Measurements from ENCODE around the gene GALNT18. TPM values are rescaled to one million over a fixed set of nuclear protein-coding genes. Genes with fewer than 3 reads are reported as not detected.

Gene GALNT18
- polyA plus RNA-seq, 1 donor = 10.4 TPM

DNA sequence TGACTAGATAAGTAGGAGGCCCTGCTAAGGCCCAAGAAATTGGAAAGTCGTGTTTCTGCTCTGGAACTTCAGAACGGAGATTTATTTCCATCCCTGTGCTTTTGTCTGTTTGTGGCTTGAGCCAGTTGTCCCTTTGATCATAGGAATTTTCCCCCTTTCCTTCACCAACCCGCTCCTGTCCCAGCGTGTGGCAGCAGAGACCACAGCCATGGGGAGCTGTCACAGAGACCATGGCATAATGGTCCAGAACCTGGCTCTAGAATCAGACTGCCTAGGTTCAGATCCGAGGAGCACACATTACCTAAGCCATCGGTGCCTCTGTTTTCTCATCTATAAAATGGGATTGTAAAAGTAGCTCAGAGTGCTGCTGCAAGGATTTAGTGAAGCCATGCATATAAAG lies 128.1 kb downstream of the GALNT18 start:
- DNase-seq = no peak

DNA sequence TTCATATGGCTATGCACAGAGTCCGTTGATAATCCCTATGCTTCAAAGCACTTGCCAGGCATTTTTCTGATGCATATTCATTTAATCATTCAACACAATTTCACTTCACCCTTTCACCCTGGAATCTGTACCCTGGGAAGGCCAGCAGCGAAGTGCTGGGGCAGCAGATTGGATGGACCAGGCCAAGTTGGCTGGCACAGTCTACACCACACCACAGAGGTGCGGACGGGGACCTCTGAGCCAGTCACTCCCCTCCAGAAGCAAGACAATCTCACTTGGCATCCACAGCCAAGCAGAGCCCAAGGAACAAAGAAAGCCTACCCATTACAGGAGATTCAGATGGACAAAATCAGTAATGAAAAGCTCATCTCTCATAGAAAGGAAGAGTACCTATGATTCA lies 130.2 kb downstream of the GALNT18 start:
- DNase-seq = no peak

DNA sequence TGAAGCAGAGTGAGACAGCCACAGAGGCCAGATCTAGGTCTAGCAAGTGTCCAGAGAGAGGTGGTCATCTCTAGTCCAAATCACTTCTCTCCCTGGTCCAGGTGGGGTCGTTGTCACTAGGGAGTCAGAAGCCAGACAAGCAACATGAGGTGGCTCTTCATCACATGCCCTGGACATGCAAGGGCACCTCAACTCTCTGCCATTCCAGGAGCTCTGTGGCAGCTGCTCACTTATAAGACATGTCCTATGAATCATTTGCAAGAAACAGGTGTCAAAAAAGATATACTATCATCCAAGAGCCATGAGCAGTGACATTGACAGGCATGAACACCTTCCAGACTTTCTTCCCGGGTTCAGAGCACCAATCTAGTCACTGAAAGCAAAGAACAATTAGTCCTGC lies 130.8 kb downstream of the GALNT18 start:
- no peak for DNase-seq

DNA sequence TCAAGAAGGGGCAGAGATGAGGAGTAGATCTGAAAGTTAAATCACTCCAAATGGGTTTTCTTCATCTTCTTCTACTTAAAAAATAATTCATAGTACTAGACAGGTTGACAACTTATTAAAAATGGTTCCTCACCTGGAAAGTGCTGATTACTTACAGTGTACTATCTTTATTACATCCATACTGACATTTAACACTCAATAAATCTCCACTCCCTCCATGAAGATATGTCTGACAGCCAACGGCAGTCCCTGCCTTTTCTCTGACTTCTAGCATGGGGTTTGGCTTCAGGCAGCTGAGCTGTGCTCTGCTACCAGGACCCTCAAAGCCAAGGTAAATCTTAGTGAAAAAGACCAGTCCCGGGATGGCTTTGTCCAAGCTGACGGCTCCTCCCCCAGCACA lies 135.4 kb downstream of the GALNT18 start:
- no peak for DNase-seq

DNA sequence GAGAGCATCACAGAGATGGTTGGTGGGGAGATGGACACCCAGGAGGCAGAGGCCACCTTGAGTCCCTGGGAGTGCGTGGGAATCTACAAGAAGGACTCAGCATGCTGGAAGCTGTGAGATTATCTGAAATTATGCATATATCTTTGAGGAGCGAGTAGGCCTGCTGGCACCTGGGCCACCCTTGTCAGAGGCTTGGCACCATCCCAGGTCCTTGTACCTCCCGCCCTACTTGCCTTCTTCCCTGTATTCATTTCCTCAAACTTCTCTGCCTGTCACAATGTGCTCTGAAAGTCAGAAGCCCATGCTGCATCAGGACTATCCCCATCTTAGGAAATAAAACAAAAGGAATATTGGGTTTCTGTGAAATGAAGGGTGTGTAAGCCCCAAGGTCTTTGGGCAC lies 135.8 kb downstream of the GALNT18 start:
- no peak for DNase-seq

DNA sequence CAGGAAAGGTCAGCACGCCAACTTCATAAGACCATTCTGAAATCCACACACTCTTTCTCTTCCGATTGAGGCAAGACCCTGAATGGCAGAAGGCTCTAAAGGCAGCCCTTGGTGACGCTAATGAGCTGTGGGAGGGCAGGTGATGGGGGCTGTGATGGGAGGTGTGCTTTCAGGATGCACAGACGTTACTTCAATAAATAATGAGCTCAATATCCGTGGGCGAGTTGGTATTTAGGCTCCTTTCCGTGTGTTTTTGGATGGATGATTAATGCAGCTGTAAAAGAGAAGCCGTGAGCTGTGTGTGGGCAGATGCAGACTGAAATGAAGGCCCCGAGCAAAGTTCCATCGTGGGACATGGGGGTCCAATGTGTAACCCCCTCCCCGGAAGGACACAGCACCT lies 138.2 kb downstream of the GALNT18 start:
- no peak for DNase-seq

DNA sequence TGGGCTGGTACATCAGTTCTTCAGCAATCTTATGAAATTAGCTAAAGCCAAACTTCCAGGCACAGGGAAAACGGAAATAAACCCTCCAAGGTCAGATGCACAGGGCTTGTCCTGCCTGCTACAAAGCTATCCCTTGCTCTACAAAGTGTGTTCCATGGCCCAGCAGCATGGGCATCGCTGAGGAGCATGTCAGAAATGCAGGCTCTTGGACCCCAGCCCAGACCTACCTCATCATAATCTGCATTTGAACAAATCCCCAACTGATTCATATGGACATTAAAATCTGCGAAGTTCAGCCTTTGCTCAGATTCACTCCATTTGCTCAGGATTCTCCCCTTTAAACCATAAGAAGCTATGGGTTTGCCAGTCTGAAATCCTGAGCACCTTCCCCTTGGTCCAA lies 139.1 kb downstream of the GALNT18 start:
- DNase-seq = no peak

DNA sequence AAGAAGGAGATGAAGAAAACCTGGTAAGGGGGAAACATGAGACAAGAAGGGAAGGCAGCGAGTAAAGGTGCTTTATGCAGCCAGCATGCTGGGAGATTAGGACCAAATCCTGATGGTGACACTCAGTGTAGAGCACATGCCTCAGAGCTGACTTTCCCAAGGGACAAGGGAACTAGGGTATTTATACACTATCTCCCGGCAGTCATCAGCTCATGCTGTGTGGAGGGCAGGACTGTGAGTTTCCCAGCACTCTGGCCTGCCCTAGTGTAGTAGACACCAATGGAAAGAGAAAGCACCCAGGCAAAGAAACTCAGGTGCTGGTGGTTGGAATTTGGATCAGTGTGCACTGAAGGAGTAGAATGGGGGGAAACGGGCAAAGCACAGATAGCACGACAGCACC lies 140.4 kb downstream of the GALNT18 start:
- no peak for DNase-seq

DNA sequence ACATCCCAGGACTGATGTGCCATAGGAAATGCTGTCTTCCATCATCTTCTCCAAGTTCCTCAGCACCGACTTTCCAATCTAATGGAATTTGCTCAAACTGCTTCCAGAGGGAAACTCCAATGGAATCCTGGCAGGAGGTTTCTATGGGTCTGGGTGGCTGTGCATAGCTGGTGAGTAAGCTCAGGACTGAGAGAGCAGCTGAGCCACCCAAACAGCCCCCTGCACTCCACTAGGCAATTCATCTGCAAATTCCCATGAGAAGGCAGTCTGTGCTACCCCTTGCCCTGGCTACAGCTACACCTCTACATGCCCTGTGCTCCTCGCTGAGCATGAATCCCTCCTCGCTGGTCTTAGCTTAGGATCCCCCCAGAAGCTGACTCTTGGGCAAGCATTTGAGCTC lies 140.8 kb downstream of the GALNT18 start:
- no peak for DNase-seq

DNA sequence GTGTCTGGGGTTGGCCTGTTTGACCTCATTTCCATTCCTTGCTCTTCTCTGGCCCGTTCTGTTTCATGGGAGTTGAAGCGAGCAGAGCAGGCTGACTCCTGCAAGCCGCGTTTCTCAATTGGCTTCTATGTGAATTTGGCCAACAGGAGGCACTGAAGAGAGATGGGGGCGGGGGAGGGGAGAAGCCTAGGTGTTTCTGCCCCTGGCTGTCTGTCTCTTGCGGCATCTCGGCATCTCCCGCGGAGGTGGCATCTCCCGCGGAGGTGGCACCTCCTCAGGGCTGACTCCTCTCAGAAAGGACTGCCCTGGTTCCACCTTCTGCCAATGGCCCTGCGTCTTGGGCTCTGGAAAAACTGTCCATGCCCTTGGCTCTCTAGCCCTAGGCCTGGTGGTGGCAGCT lies 143.1 kb downstream of the GALNT18 start:
- no peak for DNase-seq

DNA sequence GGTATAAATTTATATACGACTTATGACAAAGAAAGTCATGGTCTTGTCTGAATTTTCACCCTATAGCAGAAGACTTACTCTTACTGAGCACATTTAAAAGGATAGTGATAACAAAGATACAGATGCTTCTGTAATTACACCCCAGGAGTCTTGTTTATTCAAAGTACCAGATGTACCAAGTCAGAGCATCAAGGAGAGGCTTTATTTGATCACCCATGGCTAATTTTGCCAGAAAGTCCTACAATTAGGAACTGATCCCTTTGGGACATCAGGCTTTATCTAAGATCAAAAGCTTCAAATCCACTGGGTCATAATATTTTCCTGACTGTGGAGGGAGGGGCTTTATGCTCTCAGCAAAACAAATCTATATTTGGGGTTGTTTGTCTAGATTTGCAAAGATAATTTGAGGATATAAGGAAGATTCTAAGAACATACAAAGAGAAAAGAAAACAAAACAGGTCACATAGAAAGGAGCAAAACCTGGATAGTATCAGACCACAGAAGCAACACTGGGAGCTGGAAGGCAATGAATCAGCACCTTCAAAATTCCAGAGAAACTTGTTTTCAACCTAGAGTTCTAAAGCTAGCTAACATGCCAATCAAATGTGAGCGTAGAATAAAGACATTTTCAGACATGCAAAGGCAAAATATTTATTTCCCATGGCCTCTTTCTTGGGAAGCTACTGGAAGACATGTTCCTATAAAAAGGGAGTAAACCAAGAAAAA lies 143.9 kb downstream of the GALNT18 start:
- DNase-seq = no peak

DNA sequence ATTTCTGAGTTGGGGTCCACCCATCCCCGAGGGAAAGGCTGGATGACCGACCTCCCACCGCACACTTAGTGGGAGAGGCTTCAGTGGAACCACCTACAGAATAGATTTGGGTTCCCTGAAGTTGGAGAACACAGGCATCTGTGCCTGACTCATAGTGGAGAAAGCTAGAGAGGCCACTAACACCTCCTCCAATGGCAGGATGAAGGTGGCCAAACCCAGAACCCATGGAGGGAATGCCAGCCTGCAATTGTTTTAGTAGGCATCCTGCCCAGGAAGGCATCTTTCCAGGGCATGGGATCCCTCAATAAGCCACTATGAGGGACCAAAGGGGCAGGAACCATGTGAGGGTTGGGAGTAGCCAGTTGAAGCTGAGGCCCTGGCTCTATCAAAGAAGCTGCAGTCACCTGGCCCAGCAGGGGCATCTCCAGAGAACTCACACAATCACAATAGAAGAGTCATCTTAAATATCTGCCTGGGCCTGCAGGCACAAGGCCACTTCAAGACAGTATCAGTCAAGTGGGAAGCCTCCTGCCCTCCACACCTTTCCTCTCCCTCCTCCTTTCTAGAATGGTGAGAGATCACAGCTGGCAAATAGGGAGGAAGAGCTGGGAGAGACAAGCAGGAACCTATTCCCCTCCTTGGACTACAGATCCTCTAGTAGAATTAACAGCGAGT lies 144.7 kb downstream of the GALNT18 start:
- DNase-seq = no peak

DNA sequence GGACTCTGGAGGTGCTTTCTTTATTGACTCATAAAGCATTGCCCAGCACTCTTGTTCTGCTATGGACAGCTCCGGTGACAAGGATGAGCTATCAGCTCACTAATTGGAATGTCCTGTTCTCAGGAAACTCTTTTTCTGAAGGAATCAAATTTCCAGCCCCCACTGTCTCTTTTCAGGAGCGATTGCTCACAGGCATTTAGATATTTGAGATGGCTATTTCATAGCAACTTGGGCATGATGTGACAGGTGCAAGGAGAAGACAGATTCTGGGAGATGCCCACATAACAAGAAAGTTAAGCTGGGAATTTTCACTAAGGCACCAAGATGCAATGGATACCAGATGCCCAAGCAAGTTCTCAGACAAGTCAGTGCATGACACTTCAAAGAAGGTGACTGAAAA lies 145.3 kb downstream of the GALNT18 start:
- DNase-seq = no peak

DNA sequence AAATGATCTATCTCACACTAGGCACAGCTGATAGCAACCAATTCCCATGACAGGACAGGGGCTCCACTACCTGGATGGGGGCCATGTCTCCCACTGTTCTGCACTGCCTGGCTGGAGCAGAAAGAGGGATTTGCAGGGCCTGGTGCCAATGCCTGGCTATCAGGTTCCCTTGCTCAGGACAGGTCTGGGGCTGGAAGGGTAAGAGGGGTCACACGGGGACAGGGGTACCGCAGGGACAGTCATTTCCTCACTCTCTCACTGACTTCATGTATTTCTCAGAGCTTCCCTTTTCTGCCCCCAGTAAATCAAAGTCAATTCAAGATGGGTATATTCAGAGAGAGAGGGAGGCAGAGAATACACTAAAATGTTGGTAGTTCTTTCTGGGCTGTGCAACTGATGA lies 149.7 kb downstream of the GALNT18 start:
- DNase-seq = no peak

DNA sequence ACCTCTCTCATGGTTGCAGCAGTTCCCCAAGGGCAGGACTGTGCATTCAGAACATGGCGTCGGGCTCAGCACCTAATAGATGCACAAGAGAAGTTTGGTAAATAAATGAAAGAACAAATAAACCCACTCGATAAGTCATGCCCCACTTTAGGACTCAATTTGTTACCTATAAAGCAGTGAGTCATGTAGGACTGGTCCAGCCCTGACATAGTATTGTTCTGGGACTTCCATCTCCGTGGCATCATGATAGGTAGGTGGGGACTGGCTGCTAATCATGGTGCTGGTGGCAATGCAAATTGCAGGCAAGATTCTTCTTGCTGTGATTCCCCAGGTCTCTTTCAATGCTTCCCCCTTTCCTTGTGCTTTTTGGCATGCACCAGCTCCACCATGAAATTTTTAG lies 150.6 kb downstream of the GALNT18 start:
- DNase-seq = no peak

DNA sequence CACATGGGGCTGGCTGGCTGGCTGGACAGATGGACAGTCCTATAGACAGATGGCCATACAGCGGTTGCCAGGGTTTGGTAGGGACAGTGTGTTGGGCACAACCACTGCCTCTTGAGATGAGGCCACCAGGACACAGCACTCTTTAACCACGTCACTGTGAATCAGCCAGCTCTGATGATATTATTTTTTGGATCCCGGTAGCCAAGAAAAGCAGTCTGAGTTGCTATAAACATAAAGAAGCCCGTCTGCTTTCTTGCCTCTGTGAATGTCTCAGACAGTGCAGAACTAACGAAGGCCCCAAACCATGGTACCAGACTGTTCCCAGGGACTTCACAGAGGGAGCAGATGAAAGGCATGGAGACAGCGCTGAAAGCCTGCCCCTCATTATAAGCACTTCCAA lies 152.9 kb downstream of the GALNT18 start:
- no peak for DNase-seq

DNA sequence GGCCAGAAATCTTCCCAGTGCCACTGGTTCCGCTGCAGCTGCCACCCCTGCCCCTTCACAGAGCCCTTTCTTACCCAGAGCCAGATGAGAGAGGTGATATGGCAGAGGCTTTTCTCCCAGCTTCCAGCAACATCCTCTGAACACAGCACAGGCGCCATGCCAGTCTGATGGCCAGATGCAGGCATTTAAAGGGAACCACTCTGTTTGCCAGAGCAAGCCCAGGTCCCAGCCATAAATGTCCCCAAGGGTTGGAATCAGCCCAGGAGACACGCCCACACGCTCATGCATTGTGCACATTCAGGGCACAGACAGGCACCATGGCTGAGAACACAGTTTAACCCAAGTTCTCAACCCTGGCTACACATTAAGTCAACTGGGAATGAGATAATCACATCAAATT lies 154.5 kb downstream of the GALNT18 start:
- DNase-seq = no peak

DNA sequence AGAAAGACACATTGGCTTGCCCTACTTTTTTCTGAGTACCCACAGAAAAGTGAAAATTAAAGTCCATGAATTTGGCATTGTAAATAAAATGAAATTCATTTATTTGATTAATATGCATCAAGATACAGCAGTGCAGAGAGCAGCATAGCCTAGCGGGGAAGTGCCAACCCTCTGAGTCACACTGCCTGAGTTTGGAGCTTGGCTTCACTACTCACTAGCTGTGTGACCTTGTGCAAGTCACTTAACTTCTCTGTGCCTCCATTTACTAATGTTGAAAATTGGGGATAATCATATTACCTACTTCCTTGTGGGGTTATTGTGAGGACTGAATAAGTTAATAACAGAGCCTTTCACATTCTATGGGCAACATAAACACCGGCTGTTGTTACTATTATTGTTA lies 157.2 kb downstream of the GALNT18 start:
- DNase-seq = no peak

DNA sequence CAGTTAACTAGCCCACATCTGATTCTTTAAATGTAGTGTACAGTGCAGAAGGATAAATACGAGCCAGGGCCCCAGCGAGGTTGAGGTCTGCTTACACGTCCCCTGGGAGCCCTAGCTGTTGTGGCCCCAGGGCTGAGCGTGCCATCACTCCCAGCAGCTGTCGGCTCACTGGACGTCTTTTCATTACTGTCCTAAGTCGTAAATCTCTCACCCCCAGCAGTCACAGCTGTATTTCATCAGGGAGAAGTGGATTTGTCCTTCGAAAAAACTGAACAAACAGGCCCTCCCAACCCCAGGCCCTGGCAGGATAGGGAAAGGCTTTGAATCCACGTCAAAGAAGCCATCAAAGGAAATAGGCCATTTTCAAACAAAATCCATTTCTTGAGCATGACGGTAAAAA lies 158.4 kb downstream of the GALNT18 start:
- DNase-seq = no peak

DNA sequence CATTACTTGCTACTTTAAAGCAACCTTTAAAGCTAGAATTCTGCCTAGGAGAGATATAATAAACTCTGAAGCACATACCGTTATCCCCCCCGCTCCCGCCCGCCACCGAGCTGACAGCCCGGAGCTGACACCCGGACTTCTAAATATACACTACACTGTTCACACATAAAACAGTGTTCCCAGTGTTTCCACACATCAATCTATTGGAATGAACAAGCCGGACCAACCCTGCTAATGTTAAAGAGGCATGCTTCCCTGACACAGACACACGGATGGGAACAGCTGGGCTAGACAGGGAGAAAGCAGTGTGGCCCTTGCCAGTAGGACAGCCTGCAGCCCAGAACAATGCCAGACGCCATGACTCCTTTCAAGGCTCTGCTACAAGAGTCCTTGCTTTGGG lies 160.3 kb downstream of the GALNT18 start:
- peak; percentile 48 for DNase-seq

DNA sequence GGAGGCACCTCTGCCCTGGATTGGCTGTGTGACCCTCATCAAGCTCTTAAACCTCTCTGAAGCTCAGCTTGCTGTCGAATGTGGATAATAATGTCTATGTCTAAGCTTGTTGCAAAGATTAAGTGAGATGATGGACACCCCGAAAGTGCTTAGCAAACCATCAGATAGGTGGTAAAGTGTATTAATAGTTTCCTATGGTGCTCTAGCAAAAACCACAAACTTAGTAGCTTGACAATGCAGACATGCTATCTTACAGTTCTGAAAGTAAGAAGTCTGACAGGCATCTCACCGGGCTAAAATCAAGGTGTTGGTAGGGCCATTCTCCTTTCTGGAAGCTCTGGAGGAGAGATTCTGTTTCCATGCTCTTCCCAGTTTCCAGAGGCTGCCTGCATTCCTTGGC lies 162.2 kb downstream of the GALNT18 start:
- DNase-seq = no peak

DNA sequence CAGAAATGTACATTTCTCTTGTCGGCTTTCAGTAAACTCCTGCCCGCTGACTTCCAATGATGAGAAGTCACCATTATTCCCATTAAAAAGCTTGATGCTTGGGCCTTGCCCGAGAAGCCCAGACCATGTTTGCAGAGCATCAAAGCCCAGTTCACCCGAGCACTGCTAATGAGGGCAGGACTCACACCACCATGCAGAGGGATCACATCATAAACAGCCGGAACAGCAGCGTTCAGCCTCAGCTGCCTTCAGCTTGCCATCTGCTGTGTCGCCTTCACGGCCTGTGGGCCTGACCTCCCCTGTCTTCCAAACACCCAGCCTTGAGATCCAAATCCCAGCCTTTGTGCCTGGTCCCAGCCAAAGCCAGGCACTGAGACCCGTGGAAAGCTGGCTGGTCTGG lies 163.3 kb downstream of the GALNT18 start:
- no peak for DNase-seq

DNA sequence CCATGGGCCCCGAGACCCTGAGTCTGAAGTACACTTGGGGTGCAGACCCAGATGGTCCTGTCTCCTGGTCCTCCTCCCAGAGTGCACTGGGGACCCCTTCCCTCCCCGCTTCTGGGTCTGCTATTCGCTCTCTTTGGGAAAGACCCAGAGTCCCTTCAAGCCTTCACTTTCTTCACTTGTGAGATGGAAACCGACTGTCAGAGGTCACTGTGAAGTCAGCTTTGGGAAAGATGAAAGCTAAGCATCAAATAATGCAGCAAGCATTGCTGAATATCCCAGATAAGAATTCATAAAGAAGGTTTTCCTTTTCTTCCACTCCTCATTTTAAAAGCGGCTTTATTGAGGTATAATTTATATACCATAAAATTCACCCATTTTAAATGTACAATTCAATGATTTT lies 163.8 kb downstream of the GALNT18 start:
- no peak for DNase-seq

DNA sequence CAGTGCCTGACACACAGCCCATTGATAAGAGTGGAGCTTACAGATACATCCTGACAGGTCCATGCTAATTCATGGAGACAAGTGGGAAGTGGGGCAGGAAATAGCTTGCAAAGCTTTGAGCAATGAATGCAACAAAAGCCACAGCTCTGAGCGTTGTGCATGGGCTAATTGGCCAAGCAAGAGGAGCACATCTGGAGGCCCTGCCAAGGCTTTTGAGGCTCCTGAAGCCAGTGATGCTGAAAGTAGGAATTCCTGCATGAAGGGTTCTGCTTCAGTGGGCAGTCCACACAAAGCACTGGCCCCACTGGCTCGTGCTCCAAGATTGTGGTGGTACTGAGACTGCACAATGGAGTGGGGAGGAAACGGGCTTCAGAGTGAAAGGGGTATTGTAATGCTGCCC lies 164.9 kb downstream of the GALNT18 start:
- no peak for DNase-seq
